Liver (tissue), 9 donors: ENCODE measurements around the gene PFDN6. TPM values are rescaled to one million over a fixed set of nuclear protein-coding genes. Genes with fewer than 3 reads are reported as not detected.
"Not testable (repeated sequence)": the region's sequence is repeated elsewhere in the genome, so short reads cannot be mapped to it uniquely, and the experiment has no call there.

Source experiments
- DNase-seq: peaks from one replicate; pipeline ENCODE4 v3.0.0-alpha.2; 2017; ENCODE audit warnings: low spot score
- H3K27ac ChIP-seq, 2 donors: one replicate each; pipeline ENCODE4 v1.7.0; 2013; ENCODE audit warnings: inconsistent platforms in 2 of 2, low read length in 2 of 2, control low read depth in 1 of 2, low read depth in 1 of 2, mild to moderate bottlenecking in 1 of 2
- H3K27me3 ChIP-seq, 4 donors: one replicate each; pipeline versions ENCODE4 v1.6.1 to v1.7.0; 2013; ENCODE audit warnings: low read length in 3 of 4, inconsistent platforms in 1 of 4, mild to moderate bottlenecking in 1 of 4, moderate library complexity in 1 of 4; ENCODE audit not compliant: control insufficient read depth in 4 of 4, insufficient read depth in 4 of 4
- H3K36me3 ChIP-seq, 4 donors: one replicate each; pipeline versions ENCODE4 v1.6.1 to v1.7.0; 2013; ENCODE audit warnings: low read length in 3 of 4, mild to moderate bottlenecking in 3 of 4, low read depth in 1 of 4, moderate library complexity in 1 of 4; ENCODE audit not compliant: control insufficient read depth in 4 of 4, insufficient read depth in 3 of 4
- H3K4me1 ChIP-seq, 4 donors: one replicate each; pipeline versions ENCODE4 v1.6.1 to v1.7.0; 2013; ENCODE audit warnings: low read length in 3 of 4, mild to moderate bottlenecking in 3 of 4, moderate library complexity in 1 of 4; ENCODE audit not compliant: control insufficient read depth in 4 of 4, insufficient read depth in 4 of 4
- H3K4me3 ChIP-seq, 3 donors: one replicate each; pipeline versions ENCODE4 v1.6.1 to v1.7.0; 2013; ENCODE audit warnings: low read length in 3 of 3, control low read depth in 1 of 3, low read depth in 1 of 3, mild to moderate bottlenecking in 1 of 3
- H3K9ac ChIP-seq, 2 donors: one replicate each; pipeline ENCODE4 v1.7.0; 2013; ENCODE audit warnings: low read length in 2 of 2, mild to moderate bottlenecking in 2 of 2, moderate library complexity in 2 of 2, control low read depth in 1 of 2, low read depth in 1 of 2
- H3K9me3 ChIP-seq, 4 donors: one replicate each; pipeline versions ENCODE4 v1.6.1 to v1.7.0; 2013; ENCODE audit warnings: low read length in 3 of 4; ENCODE audit not compliant: control insufficient read depth in 4 of 4
- ATF3 ChIP-seq: IDR thresholded peaks from 2 replicates; pipeline ENCODE4 v1.6.1; 2016; ENCODE audit warnings: antibody characterized with exemption
- CTCF ChIP-seq: fragments of 150-350 bp; IDR thresholded peaks from 2 replicates; pipeline ENCODE4 v1.5.1; 2017; ENCODE audit warnings: improper control_type of control experiment, low read depth, low read length; ENCODE audit not compliant: missing input control
- FOXA2 ChIP-seq: IDR thresholded peaks from 2 replicates; pipeline ENCODE4 v1.6.1; 2016; ENCODE audit warnings: antibody characterized with exemption
- HNF4A ChIP-seq, 2 donors: conservative IDR thresholded peaks; 2 replicates each; pipeline ENCODE4 v1.6.1; 2016; ENCODE audit warnings: antibody characterized with exemption in 2 of 2, mild to moderate bottlenecking in 2 of 2
- HNF4G ChIP-seq: IDR thresholded peaks from 2 replicates; pipeline ENCODE4 v1.6.1; 2016; ENCODE audit warnings: antibody characterized with exemption
- JUND ChIP-seq, 2 donors: IDR thresholded peaks; 2 replicates each; pipeline ENCODE4 v1.6.1; 2016; ENCODE audit warnings: antibody characterized with exemption in 2 of 2
- RAD21 ChIP-seq, 2 donors: IDR thresholded peaks; 2 replicates each; pipeline ENCODE4 v1.6.1; 2016; ENCODE audit warnings: antibody characterized with exemption in 2 of 2, mild to moderate bottlenecking in 2 of 2
- RXRA ChIP-seq, 2 donors: IDR thresholded peaks; 2 replicates each; pipeline ENCODE4 v1.6.1; 2017 to 2018; ENCODE audit warnings: antibody characterized with exemption in 2 of 2, mild to moderate bottlenecking in 1 of 2
- SP1 ChIP-seq: IDR thresholded peaks from 2 replicates; pipeline ENCODE4 v1.6.1; 2018; ENCODE audit warnings: antibody characterized with exemption, mild to moderate bottlenecking
- TAF1 ChIP-seq: conservative IDR thresholded peaks from 2 replicates; pipeline ENCODE4 v1.6.1; 2016; ENCODE audit warnings: antibody characterized with exemption, mild to moderate bottlenecking
- YY1 ChIP-seq: IDR thresholded peaks from 2 replicates; pipeline ENCODE4 v1.6.1; 2016; ENCODE audit warnings: antibody characterized with exemption, mild to moderate bottlenecking
- ZBTB33 ChIP-seq: IDR thresholded peaks from 2 replicates; pipeline ENCODE4 v1.6.1; 2016; ENCODE audit warnings: antibody characterized with exemption
- WGBS: extraction: QIAGEN DNeasy Blood & Tissue Kit; methylation state at CpG from one replicate; pipeline ENCODE4 v1.1.7; 2013; 5-methylcytosine and 5-hydroxymethylcytosine counted together
- polyA plus RNA-seq, 2 donors: library from polyadenylated mRNA; stranded (reverse) in 1 of 2; unstranded in 1 of 2; fragments of 200-250 nt in 1 of 2; fragments of >200 nt in 1 of 2; fragmentation: Nextera tagmentation in 1 of 2; extraction: Ambion mirVana in 1 of 2; gene quantifications; one replicate each; pipeline versions ENCODE4 v1.2.1 to v1.2.3, GENCODE V29; 2013 to 2015
- total RNA-seq, 2 donors: library from RNA; depleted of rRNA; stranded (reverse); fragments of >200 nt; gene quantifications; one replicate each; pipeline ENCODE4 v1.2.3, GENCODE V29; 2014
- donor health status: healthy.
- donor health status: healthy.
- donor health status: healthy.
- donor health status: healthy.
- donor health status: healthy.

PFDN6 gene
- total and polyA plus RNA-seq, 4 donors, result 6.5 to 60.1 (median 17.4) TPM

GRCh38 chr6:33279257-33279695 lies 10.1 kb upstream of the PFDN6 start:
- H3K4me1 ChIP-seq, result peaks cover 2 to 29% (median 15%) of the 10 kb centered on the region in 4 donors
- no peak for DNase-seq

GRCh38 chr6:33279971-33280511 lies 9.4 kb upstream of the PFDN6 start:
- H3K9ac ChIP-seq, result no peak overlapping the region
- TF ChIP-seq HNF4A (conservative IDR thresholded peaks at IDR 0.05), result no peak
- TF ChIP-seq ATF3, result no peak
- TF ChIP-seq RAD21 (IDR thresholded peaks at IDR 0.05), result peak; percentile 55 to 79
- no peak for TF ChIP-seq SP1
- no peak for TF ChIP-seq JUND (IDR thresholded peaks at IDR 0.05)
- peak; percentile 45 for TF ChIP-seq CTCF
- H3K27ac ChIP-seq, result no peak overlapping the region

More at GRCh38 chr6:33279257-33279695, 10.1 kb upstream of the PFDN6 start:
- Histone ChIP-seq H3K36me3 (peaks cover 0 to 51% (median 14%) of the 10 kb centered on the region in 4 donors), H3K27ac (no peak overlapping the region), H3K4me3 (no peak overlapping the region), H3K9me3 (no peaks in the 10 kb centered on the region), H3K9ac (no peak overlapping the region), H3K27me3 (no peaks in the 10 kb centered on the region)
- WGBS, result 75% methylated on average over 13 of the region's 13 CpGs
- TF ChIP-seq FOXA2 (no peak), HNF4G (no peak), YY1 (no peak)

GRCh38 chr6:33280539-33280938 lies 8.9 kb upstream of the PFDN6 start:
- no peak for DNase-seq
- WGBS, result 93% methylated on average over 6 of the region's 6 CpGs
- no peak overlapping the region for H3K27ac ChIP-seq

More at GRCh38 chr6:33279971-33280511, 9.4 kb upstream of the PFDN6 start:
- H3K36me3 ChIP-seq, result peaks cover 0 to 51% (median 15%) of the 10 kb centered on the region in 4 donors
- 76% methylated on average over 5 of the region's 5 CpGs for WGBS
- H3K4me1 ChIP-seq, result peaks cover 0 to 21% (median 10%) of the 10 kb centered on the region in 4 donors
- no peak for DNase-seq
- no peaks in the 10 kb centered on the region for H3K27me3 ChIP-seq
- no peaks in the 10 kb centered on the region for H3K9me3 ChIP-seq
- no peak overlapping the region for H3K4me3 ChIP-seq

GRCh38 chr6:33285214-33285613 lies 4.2 kb upstream of the PFDN6 start:
- 84% methylated on average over 4 of the region's 4 CpGs for WGBS
- H3K4me1 ChIP-seq, result peaks cover 5 to 19% (median 16%) of the 10 kb centered on the region in 4 donors
- not testable (repeated sequence) for H3K27me3 ChIP-seq, H3K4me3 ChIP-seq, H3K9me3 ChIP-seq, H3K27ac ChIP-seq, H3K9ac ChIP-seq, DNase-seq
- peaks cover 0 to 42% (median 15%) of the 10 kb centered on the region in 4 donors for H3K36me3 ChIP-seq

More at GRCh38 chr6:33280539-33280938, 8.9 kb upstream of the PFDN6 start:
- no peak for TF ChIP-seq ZBTB33
- no peak for TF ChIP-seq RAD21 (IDR thresholded peaks at IDR 0.05)
- TF ChIP-seq TAF1, result no peak
- no peak for TF ChIP-seq RXRA (IDR thresholded peaks at IDR 0.05)
- no peak for TF ChIP-seq HNF4A (conservative IDR thresholded peaks at IDR 0.05)
- no peak for TF ChIP-seq FOXA2
- Histone ChIP-seq H3K36me3 (peaks cover 0 to 49% (median 15%) of the 10 kb centered on the region in 4 donors), H3K9ac (no peak overlapping the region), H3K27me3 (no peaks in the 10 kb centered on the region), H3K9me3 (no peaks in the 10 kb centered on the region), H3K4me3 (no peak overlapping the region), H3K4me1 (peaks cover 0 to 18% (median 9%) of the 10 kb centered on the region in 4 donors)
